Loucy (cell line): ENCODE measurements around the gene HS3ST2.

Experiments used
- CTCF ChIP-seq: fragments of 200-600 bp; sonication (generic); conservative IDR thresholded peaks from 2 replicates; pipeline ENCODE4 v1.5.1; 2014; ENCODE audit warnings: mild to moderate bottlenecking, antibody characterized with exemption, low read length
- EZH2phosphoT487 ChIP-seq: fragments of 200-600 bp; IDR thresholded peaks from 2 replicates; pipeline ENCODE4 v1.6.1; 2018; ENCODE audit warnings: antibody characterized with exemption, mild to moderate bottlenecking, moderate library complexity, borderline replicate concordance

- no peak for TF ChIP-seq CTCF
- TF ChIP-seq EZH2phosphoT487: no peak
Observed at GRCh38 chr16:22962905-22963304, 148.9 kb downstream of the HS3ST2 start.
